Activated T-cell treated with anti-CD3 and anti-CD28 coated beads, Interleukin-2, amount 50 U/mL, for 24 hours (primary cell): ENCODE results near the gene KCTD2.

ENCODE experiments used
- DNase-seq: peaks from one replicate; pipeline ENCODE4 v3.0.0-alpha.2; 2020
- H3K27ac Mint-ChIP-seq: 2 replicates; pipeline ENCODE4 v1.8.0; 2020; ENCODE audit warnings: mild to moderate bottlenecking, mixed read lengths
- H3K27me3 Mint-ChIP-seq: 2 replicates; pipeline ENCODE4 v1.8.0; 2020; ENCODE audit warnings: mixed read lengths
- H3K36me3 Mint-ChIP-seq: 2 replicates; pipeline ENCODE4 v1.8.0; 2020; ENCODE audit warnings: low read depth, mixed read lengths
- H3K4me1 Mint-ChIP-seq: 2 replicates; pipeline ENCODE4 v1.8.0; 2020; ENCODE audit warnings: low read depth, mixed read lengths
- H3K4me3 Mint-ChIP-seq: 2 replicates; pipeline ENCODE4 v1.8.0; 2020; ENCODE audit warnings: mild to moderate bottlenecking, moderate library complexity, mixed read lengths
- H3K9me3 Mint-ChIP-seq: 2 replicates; pipeline ENCODE4 v1.8.0; 2020; ENCODE audit warnings: mixed read lengths

The KCTD2 gene

GRCh38 chr17:75059369-75060345, 12.6 kb downstream of the KCTD2 start:
- Mint-ChIP-seq H3K27me3 (no peaks in the 10 kb centered on the region), H3K9me3 (no peaks in the 10 kb centered on the region), H3K27ac (peak overlapping the region; percentile 20), H3K36me3 (peaks cover 77% of the 10 kb centered on the region), H3K4me3 (no peak overlapping the region), H3K4me1 (peaks cover 17% of the 10 kb centered on the region)
- no peak for DNase-seq

GRCh38 chr17:75060434-75061054, 13.5 kb downstream of the KCTD2 start:
- Mint-ChIP-seq H3K27me3 (no peaks in the 10 kb centered on the region), H3K9me3 (no peaks in the 10 kb centered on the region)

GRCh38 chr17:75061055-75061438, 14.0 kb downstream of the KCTD2 start:
- peaks cover 81% of the 10 kb centered on the region for H3K36me3 Mint-ChIP-seq
- no peak overlapping the region for H3K27ac Mint-ChIP-seq
- no peaks in the 10 kb centered on the region for H3K27me3 Mint-ChIP-seq
- no peaks in the 10 kb centered on the region for H3K9me3 Mint-ChIP-seq
- peaks cover 28% of the 10 kb centered on the region for H3K4me1 Mint-ChIP-seq
- no peak overlapping the region for H3K4me3 Mint-ChIP-seq
- no peak for DNase-seq

More at GRCh38 chr17:75060434-75061054, 13.5 kb downstream of the KCTD2 start:
- DNase-seq, result no peak
- Mint-ChIP-seq H3K4me1 (peaks cover 26% of the 10 kb centered on the region), H3K4me3 (no peak overlapping the region), H3K27ac (no peak overlapping the region), H3K36me3 (peaks cover 81% of the 10 kb centered on the region)

- Mint-ChIP-seq H3K4me1 (peaks cover 29% of the 10 kb centered on the region), H3K4me3 (no peak overlapping the region), H3K27me3 (no peaks in the 10 kb centered on the region), H3K36me3 (peaks cover 75% of the 10 kb centered on the region), H3K27ac (no peak overlapping the region), H3K9me3 (no peaks in the 10 kb centered on the region)
- no peak for DNase-seq
These were observed 14.6 kb downstream of the KCTD2 start for GRCh38 chr17:75061618-75062017.

GRCh38 chr17:75063201-75063600, 16.2 kb downstream of the KCTD2 start:
- H3K27ac Mint-ChIP-seq, result no peak overlapping the region
- H3K4me3 Mint-ChIP-seq, result no peak overlapping the region
- H3K36me3 Mint-ChIP-seq, result peaks cover 67% of the 10 kb centered on the region

GRCh38 chr17:75063626-75064025, 16.6 kb downstream of the KCTD2 start:
- Mint-ChIP-seq H3K36me3 (peaks cover 67% of the 10 kb centered on the region), H3K9me3 (no peaks in the 10 kb centered on the region), H3K4me3 (no peak overlapping the region), H3K4me1 (peaks cover 39% of the 10 kb centered on the region), H3K27me3 (no peaks in the 10 kb centered on the region), H3K27ac (peak overlapping the region; percentile 33)
- no peak for DNase-seq

More at GRCh38 chr17:75063201-75063600, 16.2 kb downstream of the KCTD2 start:
- Mint-ChIP-seq H3K27me3 (no peaks in the 10 kb centered on the region), H3K4me1 (peaks cover 39% of the 10 kb centered on the region), H3K9me3 (no peaks in the 10 kb centered on the region)
- no peak for DNase-seq

GRCh38 chr17:75064040-75064439, 17.0 kb downstream of the KCTD2 start:
- Mint-ChIP-seq H3K4me1 (peaks cover 42% of the 10 kb centered on the region), H3K9me3 (no peaks in the 10 kb centered on the region), H3K4me3 (no peak overlapping the region), H3K27ac (peak overlapping the region; percentile 33), H3K27me3 (no peaks in the 10 kb centered on the region), H3K36me3 (peaks cover 67% of the 10 kb centered on the region)
- no peak for DNase-seq

- no peaks in the 10 kb centered on the region for H3K27me3 Mint-ChIP-seq
- H3K4me3 Mint-ChIP-seq, result no peak overlapping the region
These were observed 17.4 kb downstream of the KCTD2 start for GRCh38 chr17:75064460-75064859.

GRCh38 chr17:75064867-75065561, 18.0 kb downstream of the KCTD2 start:
- H3K4me3 Mint-ChIP-seq, result peak overlapping the region; percentile 27
- H3K36me3 Mint-ChIP-seq, result peaks cover 57% of the 10 kb centered on the region
- DNase-seq, result no peak
- no peaks in the 10 kb centered on the region for H3K9me3 Mint-ChIP-seq
- peak overlapping the region; percentile 93 for H3K27ac Mint-ChIP-seq
- H3K4me1 Mint-ChIP-seq, result peaks cover 36% of the 10 kb centered on the region
- no peaks in the 10 kb centered on the region for H3K27me3 Mint-ChIP-seq

More at GRCh38 chr17:75064460-75064859, 17.4 kb downstream of the KCTD2 start:
- Mint-ChIP-seq H3K36me3 (peaks cover 62% of the 10 kb centered on the region), H3K9me3 (no peaks in the 10 kb centered on the region), H3K4me1 (peaks cover 40% of the 10 kb centered on the region), H3K27ac (peak overlapping the region; percentile 93)
- DNase-seq, result no peak

- H3K4me1 Mint-ChIP-seq, result peaks cover 36% of the 10 kb centered on the region
- H3K27me3 Mint-ChIP-seq, result no peaks in the 10 kb centered on the region
- H3K36me3 Mint-ChIP-seq, result peaks cover 52% of the 10 kb centered on the region
- H3K4me3 Mint-ChIP-seq, result peak overlapping the region; percentile 27
- no peaks in the 10 kb centered on the region for H3K9me3 Mint-ChIP-seq
- H3K27ac Mint-ChIP-seq, result peak overlapping the region; percentile 93
- peak; percentile 48 for DNase-seq
These were observed 18.6 kb downstream of the KCTD2 start for GRCh38 chr17:75065562-75066151.

GRCh38 chr17:75067856-75068255, 20.8 kb downstream of the KCTD2 start:
- Mint-ChIP-seq H3K27ac (peak overlapping the region; percentile 84), H3K27me3 (no peaks in the 10 kb centered on the region), H3K9me3 (no peaks in the 10 kb centered on the region), H3K4me3 (no peak overlapping the region), H3K4me1 (peaks cover 36% of the 10 kb centered on the region), H3K36me3 (peaks cover 30% of the 10 kb centered on the region)
- peak; percentile 47 for DNase-seq

GRCh38 chr17:75068750-75069149, 21.7 kb downstream of the KCTD2 start:
- Mint-ChIP-seq H3K4me3 (no peak overlapping the region), H3K27me3 (no peaks in the 10 kb centered on the region), H3K4me1 (peaks cover 36% of the 10 kb centered on the region), H3K9me3 (no peaks in the 10 kb centered on the region), H3K27ac (peak overlapping the region; percentile 71), H3K36me3 (peaks cover 21% of the 10 kb centered on the region)
- DNase-seq, result no peak

- H3K4me3 Mint-ChIP-seq, result no peak overlapping the region
- no peaks in the 10 kb centered on the region for H3K9me3 Mint-ChIP-seq
- H3K4me1 Mint-ChIP-seq, result peaks cover 31% of the 10 kb centered on the region
- H3K27me3 Mint-ChIP-seq, result no peaks in the 10 kb centered on the region
- no peak for DNase-seq
- peak overlapping the region; percentile 55 for H3K27ac Mint-ChIP-seq
- H3K36me3 Mint-ChIP-seq, result peaks cover 11% of the 10 kb centered on the region
These were observed 22.8 kb downstream of the KCTD2 start for GRCh38 chr17:75069783-75070182.
